ENCODE measurements around the gene UBE2D2.

The UBE2D2 gene

DNA sequence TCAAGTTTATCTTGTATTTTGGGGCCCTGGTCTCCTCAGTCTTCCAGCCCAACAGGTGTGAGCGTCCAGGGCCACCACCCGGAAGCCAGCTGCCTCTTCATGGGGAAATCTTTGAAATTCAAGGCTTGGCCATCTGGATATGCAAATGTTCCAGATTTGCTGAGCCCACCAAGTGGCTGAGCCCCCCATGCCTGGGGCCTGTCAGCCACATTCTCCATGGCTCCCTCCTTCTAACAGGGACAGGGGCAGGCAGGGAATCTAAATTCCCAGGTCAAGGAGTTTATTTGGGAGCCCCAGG is 72.8 kb downstream of the UBE2D2 start:
- peaks cover 8% of the 10 kb centered on the region for H3K4me1 ChIP-seq (ENCODE audit: insufficient read depth, poor library complexity, severe bottlenecking)
- H3K36me3 ChIP-seq (ENCODE audit: low read depth) = peaks cover 9% of the 10 kb centered on the region; the same call in 1 of the 2 replicates
- no peak for DNase-seq (ENCODE audit: low spot score)
- no peaks in the 10 kb centered on the region for H3K27me3 ChIP-seq (ENCODE audit: insufficient read depth, poor library complexity, severe bottlenecking)
- H3K9me3 ChIP-seq (ENCODE audit: severe bottlenecking) = no peaks in the 10 kb centered on the region
- no peak for TF ChIP-seq CTCF (IDR thresholded peaks at IDR 0.05; ENCODE audit: poor library complexity, severe bottlenecking)
- no peak overlapping the region for H3K27ac ChIP-seq (ENCODE audit: poor library complexity, severe bottlenecking)
- H3K4me3 ChIP-seq (ENCODE audit: severe bottlenecking) = no peak overlapping the region
- ATAC-seq (ENCODE audit: low read depth) = no peak

DNA sequence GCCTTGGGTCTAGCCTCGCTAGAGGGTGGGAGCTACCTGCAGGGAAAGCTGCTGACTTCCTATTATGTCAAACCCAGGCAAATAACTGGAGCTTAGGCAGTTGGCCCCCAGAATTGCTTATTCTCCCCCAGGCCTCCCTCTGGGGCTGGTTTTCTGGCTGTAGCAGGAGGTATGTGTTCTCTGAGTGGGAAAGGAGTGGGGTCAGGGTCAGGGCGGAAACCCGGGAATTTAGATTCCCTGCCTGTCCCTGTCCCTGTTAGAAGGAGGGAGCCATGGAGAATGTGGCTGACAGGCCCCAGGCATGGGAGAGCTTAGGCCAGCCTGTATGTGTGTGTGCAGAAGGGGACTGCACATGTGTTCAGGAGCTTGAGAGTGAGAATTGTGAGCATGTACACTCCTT is 73.4 kb downstream of the UBE2D2 start:
- TF ChIP-seq CTCF (IDR thresholded peaks at IDR 0.05; ENCODE audit: poor library complexity, severe bottlenecking) = no peak
- Histone ChIP-seq H3K4me1 (ENCODE audit: insufficient read depth, poor library complexity, severe bottlenecking) (peaks cover 8% of the 10 kb centered on the region), H3K27me3 (ENCODE audit: insufficient read depth, poor library complexity, severe bottlenecking) (no peaks in the 10 kb centered on the region), H3K27ac (ENCODE audit: poor library complexity, severe bottlenecking) (no peak overlapping the region), H3K4me3 (ENCODE audit: severe bottlenecking) (no peak overlapping the region), H3K9me3 (ENCODE audit: severe bottlenecking) (no peaks in the 10 kb centered on the region), H3K36me3 (ENCODE audit: low read depth) (peaks cover 3% of the 10 kb centered on the region; the same call in 1 of the 2 replicates)
- ATAC-seq (ENCODE audit: low read depth) = no peak
- DNase-seq (ENCODE audit: low spot score) = no peak

GRCh38 chr5:139635191-139635590 is 74.1 kb downstream of the UBE2D2 start:
- Histone ChIP-seq H3K36me3 (ENCODE audit: low read depth) (no peaks in the 10 kb centered on the region), H3K27ac (ENCODE audit: poor library complexity, severe bottlenecking) (peak overlapping the region; percentile 32), H3K27me3 (ENCODE audit: insufficient read depth, poor library complexity, severe bottlenecking) (no peaks in the 10 kb centered on the region), H3K4me3 (ENCODE audit: severe bottlenecking) (no peak overlapping the region), H3K4me1 (ENCODE audit: insufficient read depth, poor library complexity, severe bottlenecking) (peaks cover 8% of the 10 kb centered on the region), H3K9me3 (ENCODE audit: severe bottlenecking) (no peaks in the 10 kb centered on the region)
- DNase-seq (ENCODE audit: low spot score) = no peak
- no peak for TF ChIP-seq CTCF (IDR thresholded peaks at IDR 0.05; ENCODE audit: poor library complexity, severe bottlenecking)
- no peak for ATAC-seq (ENCODE audit: low read depth)

DNA sequence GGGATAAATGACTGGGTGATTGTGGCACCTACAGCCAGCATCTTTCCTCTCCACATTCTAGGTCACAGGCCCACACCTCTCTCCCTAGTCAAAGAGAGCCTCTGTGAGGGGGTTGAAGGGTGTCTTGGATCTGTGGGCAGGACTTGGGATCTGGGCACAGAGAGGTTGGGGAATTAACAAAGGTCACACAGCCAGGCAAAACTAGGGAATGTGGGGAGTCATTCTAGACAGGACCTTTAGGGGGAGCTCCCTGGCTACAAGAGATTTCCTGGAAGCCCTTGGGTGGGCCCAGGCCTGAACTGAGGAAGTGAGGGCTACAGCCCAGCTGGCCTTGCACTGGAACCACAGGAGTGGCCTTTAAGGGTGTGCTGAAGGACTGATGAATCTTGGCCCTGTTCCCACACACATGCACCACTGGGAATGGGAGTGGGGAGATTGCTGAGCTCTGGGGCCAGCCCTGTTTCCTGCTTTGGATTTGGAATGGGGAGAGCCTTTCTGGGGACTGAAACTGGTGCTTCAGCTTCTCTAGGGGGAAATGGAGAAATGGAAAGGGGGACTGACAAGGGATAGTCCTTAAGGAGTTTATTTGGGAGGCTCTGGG is 74.6 kb downstream of the UBE2D2 start:
- DNase-seq (ENCODE audit: low spot score) = peak; percentile 82
- Histone ChIP-seq H3K27me3 (ENCODE audit: insufficient read depth, poor library complexity, severe bottlenecking) (no peaks in the 10 kb centered on the region), H3K27ac (ENCODE audit: poor library complexity, severe bottlenecking) (peak overlapping the region; percentile 32), H3K4me3 (ENCODE audit: severe bottlenecking) (no peak overlapping the region), H3K4me1 (ENCODE audit: insufficient read depth, poor library complexity, severe bottlenecking) (peaks cover 8% of the 10 kb centered on the region), H3K9me3 (ENCODE audit: severe bottlenecking) (no peaks in the 10 kb centered on the region), H3K36me3 (ENCODE audit: low read depth) (no peaks in the 10 kb centered on the region)
- ATAC-seq (ENCODE audit: low read depth) = peak; percentile 66
- peak; percentile 76 for TF ChIP-seq CTCF (IDR thresholded peaks at IDR 0.05; ENCODE audit: poor library complexity, severe bottlenecking)

GRCh38 chr5:139636207-139636792 is 75.2 kb downstream of the UBE2D2 start:
- H3K9me3 ChIP-seq (ENCODE audit: severe bottlenecking) = no peaks in the 10 kb centered on the region
- TF ChIP-seq CTCF (IDR thresholded peaks at IDR 0.05; ENCODE audit: poor library complexity, severe bottlenecking) = no peak
- no peaks in the 10 kb centered on the region for H3K36me3 ChIP-seq (ENCODE audit: low read depth)
- H3K4me3 ChIP-seq (ENCODE audit: severe bottlenecking) = no peak overlapping the region
- no peak for DNase-seq (ENCODE audit: low spot score)
- peaks cover 8% of the 10 kb centered on the region for H3K4me1 ChIP-seq (ENCODE audit: insufficient read depth, poor library complexity, severe bottlenecking)
- ATAC-seq (ENCODE audit: low read depth) = peak; percentile 16; the same call in 2 of the 3 replicates
- no peaks in the 10 kb centered on the region for H3K27me3 ChIP-seq (ENCODE audit: insufficient read depth, poor library complexity, severe bottlenecking)
- peak overlapping the region; percentile 32 for H3K27ac ChIP-seq (ENCODE audit: poor library complexity, severe bottlenecking)

All from RWPE2 (cell line).